GM19099 (cell line): ENCODE results near the gene NFYC.

Experiments
- POLR2A ChIP-seq: IDR thresholded peaks from 3 replicates; pipeline ENCODE4 v1.6.1; 2011; ENCODE audit warnings: low read depth; ENCODE audit not compliant: insufficient read length; ENCODE audit errors: extremely low read depth

Gene NFYC

DNA sequence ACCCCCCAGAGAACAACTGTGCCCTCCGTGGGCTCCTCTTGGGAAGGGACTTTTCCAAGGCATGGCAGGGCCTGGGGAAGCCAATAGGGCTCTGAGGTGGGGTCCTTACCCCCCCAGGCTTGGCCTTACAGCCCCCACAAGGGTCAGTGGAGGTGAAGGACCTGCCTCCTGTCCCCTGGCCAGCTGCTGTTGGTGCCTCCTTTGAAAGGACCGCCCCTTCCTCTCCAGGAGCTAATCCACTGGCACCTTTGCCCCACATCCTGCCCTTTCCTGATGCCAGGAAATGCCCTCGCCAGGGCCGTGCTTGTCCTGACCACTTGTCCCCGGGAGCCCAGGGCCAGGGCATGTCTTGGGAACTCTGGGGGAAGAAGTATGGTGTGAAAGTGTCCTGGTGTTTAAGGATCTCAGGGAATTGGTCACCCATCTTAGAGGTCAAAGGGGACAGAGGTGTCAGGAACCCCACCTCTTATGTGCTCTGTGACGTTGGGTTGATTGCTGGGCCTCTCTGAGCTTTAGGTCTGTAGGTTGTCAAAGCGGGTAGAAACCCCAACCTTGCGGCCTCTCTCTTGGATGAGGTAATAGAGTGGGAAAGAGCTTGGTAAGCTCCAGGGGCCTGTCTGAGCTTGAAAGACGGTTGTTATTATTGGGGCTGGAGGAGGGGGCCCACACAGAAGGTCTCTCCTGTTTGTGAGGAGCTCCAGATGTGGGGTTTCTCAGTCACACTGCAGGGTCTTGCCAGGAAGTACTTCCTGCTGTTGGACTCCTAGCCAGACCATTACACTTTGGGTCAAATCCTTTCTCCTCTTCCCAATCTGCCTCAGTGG is 94.9 kb downstream of the NFYC start:
- TF ChIP-seq POLR2A: no peak

DNA sequence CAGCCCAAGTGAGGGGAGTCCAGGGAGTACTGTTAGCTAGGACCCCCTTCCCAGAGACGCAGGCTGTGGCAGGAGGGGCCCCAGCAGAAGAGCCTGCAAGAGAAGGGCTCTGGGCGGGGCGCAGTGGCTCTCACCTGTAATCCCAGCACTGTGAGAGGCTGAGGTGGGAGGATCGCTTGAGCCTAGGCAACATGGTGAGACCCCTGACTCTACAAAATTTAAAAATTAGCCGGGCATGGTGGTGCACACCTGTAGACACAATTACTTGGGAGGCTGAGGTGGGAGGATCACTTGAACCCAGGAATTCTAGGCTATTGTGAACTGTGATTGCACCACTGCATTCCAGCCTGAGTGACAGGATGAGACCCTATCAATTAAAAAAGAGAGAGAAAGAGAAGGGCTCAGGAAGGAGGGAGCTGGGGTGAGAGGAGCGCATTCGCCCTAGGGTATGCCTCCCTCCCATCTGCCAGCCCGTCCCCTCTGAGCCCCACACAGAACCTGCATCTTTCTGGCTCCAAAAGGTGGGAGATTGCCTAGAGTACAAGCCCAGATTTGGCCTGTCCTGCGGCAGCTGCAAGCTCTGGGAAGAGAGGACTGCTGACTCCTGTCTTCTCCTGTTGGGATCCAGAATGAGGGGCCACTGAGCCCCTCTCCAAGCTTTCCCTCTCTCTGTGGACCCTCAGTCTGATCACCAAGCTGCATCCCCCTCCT is 95.6 kb downstream of the NFYC start:
- TF ChIP-seq POLR2A: no peak

DNA sequence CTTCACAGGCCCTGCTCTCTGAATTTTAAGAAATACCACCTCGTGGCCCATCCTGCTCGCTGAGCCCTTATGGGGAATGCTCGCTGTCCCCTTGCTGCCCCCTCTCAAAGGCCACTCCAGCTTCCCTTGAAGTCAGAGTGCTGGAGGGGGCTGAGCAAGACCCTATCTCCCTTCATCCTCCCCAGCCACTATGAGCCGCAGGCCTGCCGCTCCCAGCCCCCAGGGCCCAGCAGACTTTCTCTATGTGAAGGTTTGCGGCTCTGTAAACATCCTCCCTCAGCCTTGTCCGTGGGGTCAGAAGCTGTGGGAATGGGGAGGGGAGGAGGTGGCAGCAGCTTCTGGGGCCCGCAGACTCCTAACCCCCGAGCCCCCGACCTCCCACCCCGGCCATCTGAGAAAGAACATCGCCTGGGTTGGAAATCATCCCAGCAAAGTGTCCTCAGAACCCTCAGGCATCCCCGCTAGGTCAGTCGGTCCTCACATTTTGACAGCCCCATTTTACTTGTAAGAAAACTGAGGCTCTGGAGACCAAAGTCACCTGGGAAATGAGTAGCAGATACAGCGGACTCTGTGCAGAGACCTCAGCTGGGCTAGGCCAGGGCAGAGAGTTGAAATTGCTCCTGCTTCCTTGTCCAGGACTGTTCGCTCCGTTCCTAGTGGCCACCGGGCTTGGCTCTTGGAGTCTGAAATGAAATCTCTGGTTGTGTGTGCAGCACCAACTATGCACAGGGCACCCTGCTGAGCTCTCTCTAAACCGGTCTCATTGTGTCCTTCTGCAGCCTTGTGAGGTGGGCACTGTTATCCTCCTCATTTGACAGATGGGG is 96.4 kb downstream of the NFYC start:
- TF ChIP-seq POLR2A: no peak

GRCh38 chr1:40788561-40789341 is 97.2 kb downstream of the NFYC start:
- TF ChIP-seq POLR2A: no peak

GRCh38 chr1:40789342-40789598 is 97.8 kb downstream of the NFYC start:
- TF ChIP-seq POLR2A: no peak

DNA sequence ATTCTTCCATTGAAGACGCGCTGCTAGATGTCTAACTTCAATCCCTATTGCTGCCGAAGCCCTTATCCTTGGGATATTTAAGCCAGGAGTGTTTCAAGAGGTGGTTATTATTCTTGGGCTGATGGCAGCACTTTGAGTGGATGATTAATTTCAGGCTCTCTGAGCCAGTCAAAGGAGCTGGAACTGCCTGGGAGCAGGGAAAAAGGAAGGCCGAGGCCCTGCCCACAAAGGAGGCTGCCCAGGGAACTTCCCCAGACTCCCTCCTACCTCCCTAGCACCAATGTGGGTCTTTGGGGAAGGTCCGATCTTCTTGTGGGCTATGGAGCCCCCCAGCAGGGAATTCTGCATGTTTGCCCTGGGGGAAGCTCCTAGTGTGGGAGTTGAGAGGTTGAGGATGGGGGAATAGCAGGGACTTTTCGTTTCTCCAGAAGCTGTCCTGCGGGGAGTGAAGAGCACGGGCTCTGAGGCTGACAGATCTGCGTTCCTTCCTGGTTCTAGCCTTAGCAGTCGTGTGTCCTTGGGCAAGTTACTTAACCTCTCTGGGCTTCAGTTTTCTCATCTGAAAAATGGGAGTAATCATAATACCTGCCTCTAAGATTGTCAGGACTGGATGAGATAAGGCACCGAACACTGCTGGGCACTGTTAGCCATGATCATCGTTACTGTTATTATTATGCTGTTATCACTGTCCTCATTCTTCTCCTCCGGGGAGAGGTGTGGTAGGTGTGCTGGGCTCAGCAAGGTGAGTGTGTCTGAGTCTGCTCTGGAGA is 98.3 kb downstream of the NFYC start:
- no peak for TF ChIP-seq POLR2A

DNA sequence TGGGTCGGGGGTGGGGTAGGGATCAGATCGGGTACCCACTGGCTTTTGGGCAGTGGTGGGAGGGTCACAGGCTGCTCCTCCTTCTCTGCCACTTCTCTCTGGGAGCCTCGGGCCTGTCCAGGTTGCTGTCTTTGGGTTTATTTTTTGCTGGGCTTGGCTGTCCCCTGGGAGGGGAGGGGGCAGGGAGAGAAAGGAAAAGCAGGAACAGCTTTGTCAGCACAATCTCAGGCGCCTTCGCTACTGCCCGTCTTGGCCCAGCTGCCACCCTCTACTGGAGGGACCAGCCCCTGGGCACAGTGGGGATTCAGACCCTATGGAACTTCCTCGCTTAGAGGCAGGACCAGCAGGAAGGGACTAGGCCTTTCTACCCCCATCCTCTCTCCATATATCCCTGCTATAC is 100.5 kb downstream of the NFYC start:
- no peak for TF ChIP-seq POLR2A

DNA sequence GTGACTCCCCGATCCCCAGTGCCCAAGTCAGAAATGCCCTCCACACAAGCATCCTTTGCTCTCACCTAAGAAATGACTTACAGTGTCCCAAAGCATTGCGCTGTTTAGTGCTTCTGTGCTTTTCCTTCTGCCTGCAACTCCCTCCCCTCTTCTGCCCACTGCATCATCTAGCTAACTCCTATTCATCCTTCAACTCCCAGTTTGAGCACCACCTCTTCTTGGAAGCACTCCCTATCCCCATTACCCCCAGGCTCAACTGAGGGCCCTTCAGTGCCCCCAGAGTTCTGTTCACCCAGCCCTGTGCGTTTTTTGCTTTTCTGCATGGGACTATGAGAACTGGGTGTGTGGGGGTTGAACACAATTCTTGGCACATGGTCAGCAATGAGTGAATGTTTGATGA is 102.1 kb downstream of the NFYC start:
- no peak for TF ChIP-seq POLR2A

DNA sequence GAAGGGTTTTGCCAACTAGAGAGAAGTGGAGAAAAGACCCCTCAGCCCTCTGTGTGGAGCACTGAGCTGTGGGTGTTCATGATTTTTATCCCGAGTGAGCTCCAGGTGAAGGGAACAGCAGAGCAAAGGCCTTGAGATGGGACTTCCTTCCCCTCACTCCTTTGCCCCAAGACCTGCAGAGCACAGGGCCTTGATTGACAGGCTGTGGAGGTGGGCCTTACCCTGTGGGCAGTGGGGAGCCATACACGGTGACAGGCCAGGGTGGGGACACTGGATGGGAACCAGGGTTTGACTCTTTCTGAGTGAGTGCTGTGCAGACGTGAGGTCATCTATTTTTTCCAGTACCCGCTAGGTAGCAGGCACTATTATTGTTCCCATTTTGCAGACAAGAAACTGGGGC is 102.5 kb downstream of the NFYC start:
- TF ChIP-seq POLR2A: no peak

DNA sequence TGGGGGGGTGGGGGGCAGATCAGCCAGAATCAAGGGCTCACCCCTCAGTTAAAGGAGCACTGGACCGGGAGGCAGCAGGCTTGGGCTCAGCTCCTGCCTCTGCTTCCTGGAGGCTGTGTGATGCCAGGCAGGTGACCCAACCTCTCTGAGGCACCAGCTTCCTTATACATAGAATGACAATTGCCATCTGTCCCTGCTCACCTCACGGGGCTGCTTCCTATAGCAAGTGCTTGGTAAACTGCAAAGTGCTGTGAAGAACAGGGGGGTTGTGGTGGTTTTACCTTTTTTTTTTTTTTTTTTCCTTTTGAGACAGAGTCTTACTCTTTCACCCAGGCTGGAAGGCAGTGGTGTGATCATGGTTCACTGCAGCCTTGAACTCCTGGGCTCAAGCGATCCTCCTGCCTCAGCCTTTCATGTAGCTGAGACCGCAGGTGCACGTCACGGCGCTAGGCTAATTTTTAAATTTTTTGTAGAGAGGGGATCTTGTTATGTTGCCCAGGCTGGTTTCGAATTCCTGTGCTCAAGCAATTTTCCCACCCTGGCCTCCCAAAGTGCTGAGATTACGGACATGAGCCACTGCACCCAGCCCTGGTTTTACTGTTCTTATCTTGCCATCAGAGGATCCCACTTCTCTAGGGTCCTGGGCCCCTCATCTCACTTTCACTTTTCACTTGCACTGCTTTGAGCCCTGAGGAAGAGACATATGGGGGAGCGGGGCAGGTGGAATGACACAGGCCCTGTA is 103.6 kb downstream of the NFYC start:
- TF ChIP-seq POLR2A: no peak

GRCh38 chr1:40795811-40796586 is 104.5 kb downstream of the NFYC start:
- no peak for TF ChIP-seq POLR2A

- no peak for TF ChIP-seq POLR2A
Observed at GRCh38 chr1:40796939-40797667, 105.6 kb downstream of the NFYC start.
